ENCODE measurements around the gene VAMP2.

Gene VAMP2

GRCh38 chr17:8121407-8121680 lies 41.4 kb downstream of the VAMP2 start:
- DNase-seq: no peak

GRCh38 chr17:8120520-8121406 lies 42.0 kb downstream of the VAMP2 start:
- peak; percentile 78 for DNase-seq

DNA sequence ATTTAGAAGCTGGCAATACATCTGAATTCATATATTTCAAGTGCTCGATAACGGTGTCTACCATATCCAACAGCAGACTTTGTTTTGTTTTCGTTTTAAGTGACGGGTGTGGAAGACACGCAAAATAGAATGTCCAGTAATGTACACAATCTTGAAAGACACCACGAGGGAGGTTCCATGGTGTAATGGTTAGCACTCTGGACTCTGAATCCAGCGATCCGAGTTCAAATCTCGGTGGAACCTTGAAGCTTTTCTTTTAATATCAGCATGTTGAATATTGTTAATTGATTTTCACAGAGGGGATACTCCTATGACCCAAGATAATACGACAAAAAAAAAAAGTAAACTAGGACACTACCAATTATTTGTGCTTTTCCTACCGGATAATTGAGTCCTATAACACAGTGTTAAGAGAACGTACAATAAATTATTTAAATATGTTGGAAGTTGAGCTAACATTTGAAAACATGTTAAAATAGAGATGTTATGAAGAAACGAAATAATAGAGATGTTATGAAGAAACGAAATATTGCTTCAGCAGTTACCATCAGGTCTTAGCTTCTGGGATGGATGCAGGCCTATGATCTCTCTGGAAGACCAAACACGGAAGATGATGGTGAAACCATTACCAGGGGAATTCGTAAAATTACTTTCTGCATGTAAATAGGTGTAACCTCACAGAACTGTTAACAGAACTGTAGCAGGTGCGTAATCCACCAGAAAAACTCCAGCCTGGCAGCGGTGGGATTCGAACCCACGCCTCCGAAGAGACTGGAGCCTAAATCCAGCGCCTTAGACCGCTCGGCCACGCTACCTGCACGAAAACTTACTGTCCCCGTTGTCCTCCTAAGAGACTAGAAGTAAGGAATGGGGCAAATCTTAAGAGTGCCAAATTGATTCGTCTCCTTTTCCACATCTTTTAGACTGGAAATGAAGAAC lies 42.9 kb downstream of the VAMP2 start:
- peak; percentile 96 for DNase-seq

GRCh38 chr17:8118769-8119580 lies 43.8 kb downstream of the VAMP2 start:
- DNase-seq: peak; percentile 87

- DNase-seq: peak; percentile 55
These were observed 44.6 kb downstream of the VAMP2 start, which contains the start of gene ALOXE3 for GRCh38 chr17:8117980-8118768. TSS of gene ALOXE3 (minus strand) at chr17:8118514. CDS start at chr17:8117990, 524 bp downstream.

DNA sequence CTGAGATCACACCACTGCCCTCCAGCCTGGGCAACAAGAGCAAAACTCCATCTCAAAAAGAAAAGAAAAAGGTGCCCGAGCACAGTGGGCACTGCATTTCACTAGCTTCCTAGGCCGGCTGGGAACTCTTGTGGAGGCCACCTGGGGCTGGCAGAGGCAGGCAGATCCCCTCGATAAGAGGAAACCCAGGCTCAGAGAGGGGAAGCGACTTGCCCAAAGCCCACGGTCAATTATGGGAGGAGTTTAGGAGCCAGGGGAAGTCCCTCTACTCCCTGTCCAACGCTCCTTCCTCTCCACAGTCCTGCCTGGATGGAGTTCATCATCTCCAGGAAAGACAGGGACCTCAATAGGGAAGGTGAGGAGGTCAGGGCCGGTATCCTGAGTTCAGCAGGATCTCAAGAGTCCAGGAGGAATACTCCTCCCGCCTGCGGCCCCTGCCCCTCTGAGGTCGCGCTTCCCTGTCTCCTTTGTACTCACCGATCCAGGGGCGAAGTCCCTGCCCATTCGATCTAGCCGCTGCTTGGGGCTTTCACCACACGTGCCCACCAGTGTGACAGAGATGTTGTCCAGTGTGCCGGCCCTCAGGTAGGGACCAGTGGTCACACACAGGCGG lies 45.3 kb downstream of the VAMP2 start:
- DNase-seq: no peak

GRCh38 chr17:8116776-8117175 lies 46.0 kb downstream of the VAMP2 start:
- DNase-seq: no peak

GRCh38 chr17:8110907-8111306 lies 51.8 kb downstream of the VAMP2 start:
- DNase-seq: no peak

GRCh38 chr17:8110456-8110804 lies 52.3 kb downstream of the VAMP2 start:
- no peak for DNase-seq

GRCh38 chr17:8109661-8110455 lies 52.9 kb downstream of the VAMP2 start:
- DNase-seq: peak; percentile 17

Measured in fibroblast of upper back skin (primary cell).